NCI-H2227 treated with DMSO at 0.1 percent for 48 hours (cell line): ENCODE data around the gene NRXN2.
"Not testable (repeated sequence)": the region's sequence is repeated elsewhere in the genome, so short reads cannot be mapped to it uniquely, and the experiment has no call there.

Source experiments
- DNase-seq: peaks from one replicate; lab custom pipeline; 2025; lab: John Stamatoyannopoulos, UW

NRXN2 gene

GRCh38 chr11:64563966-64564365 lies 159.0 kb downstream of the NRXN2 start:
- DNase-seq = no peak

- DNase-seq = no peak
Measured at GRCh38 chr11:64562723-64563351, 160.2 kb downstream of the NRXN2 start.

GRCh38 chr11:64561984-64562722 lies 160.8 kb downstream of the NRXN2 start:
- DNase-seq = no peak

DNA sequence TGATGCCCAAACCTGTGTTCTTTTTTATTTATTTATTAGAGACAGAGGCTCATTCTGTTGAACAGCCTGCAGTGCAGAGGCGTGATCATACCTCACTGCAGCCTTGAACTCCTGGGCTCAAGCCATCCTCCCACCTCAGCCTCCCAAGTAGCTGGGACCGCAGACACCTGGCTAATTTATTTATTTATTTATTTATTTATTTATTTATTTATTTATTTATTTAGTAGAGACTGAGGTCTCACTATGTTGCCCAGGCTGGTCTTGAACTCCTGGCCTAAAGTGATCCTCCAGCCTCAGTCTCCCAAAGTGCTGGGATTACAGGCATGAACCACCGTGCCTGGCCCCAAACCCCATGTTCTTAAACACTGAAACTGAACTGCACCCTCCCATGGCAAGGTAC lies 161.6 kb downstream of the NRXN2 start:
- DNase-seq = not testable (repeated sequence)

DNA sequence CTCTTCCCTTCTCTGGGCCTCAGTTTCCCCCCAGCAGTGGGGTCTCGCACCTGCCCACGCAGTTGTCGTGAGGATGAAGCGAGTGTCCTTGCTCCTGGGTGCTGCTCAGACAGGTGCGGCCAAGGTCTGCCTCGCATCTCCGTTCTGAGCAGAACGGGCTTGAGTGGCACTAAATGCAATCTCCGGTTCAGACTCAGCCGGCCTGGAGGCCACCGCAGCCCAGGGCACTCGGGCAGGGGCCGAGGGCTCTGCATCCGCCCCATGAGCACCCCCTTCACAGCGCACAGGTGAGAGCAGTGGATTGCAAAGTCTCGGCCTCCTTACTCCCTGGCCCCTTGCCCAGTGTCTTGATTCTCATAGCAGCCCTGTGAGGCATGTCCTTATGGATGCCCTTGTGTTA lies 162.1 kb downstream of the NRXN2 start:
- DNase-seq = no peak

DNA sequence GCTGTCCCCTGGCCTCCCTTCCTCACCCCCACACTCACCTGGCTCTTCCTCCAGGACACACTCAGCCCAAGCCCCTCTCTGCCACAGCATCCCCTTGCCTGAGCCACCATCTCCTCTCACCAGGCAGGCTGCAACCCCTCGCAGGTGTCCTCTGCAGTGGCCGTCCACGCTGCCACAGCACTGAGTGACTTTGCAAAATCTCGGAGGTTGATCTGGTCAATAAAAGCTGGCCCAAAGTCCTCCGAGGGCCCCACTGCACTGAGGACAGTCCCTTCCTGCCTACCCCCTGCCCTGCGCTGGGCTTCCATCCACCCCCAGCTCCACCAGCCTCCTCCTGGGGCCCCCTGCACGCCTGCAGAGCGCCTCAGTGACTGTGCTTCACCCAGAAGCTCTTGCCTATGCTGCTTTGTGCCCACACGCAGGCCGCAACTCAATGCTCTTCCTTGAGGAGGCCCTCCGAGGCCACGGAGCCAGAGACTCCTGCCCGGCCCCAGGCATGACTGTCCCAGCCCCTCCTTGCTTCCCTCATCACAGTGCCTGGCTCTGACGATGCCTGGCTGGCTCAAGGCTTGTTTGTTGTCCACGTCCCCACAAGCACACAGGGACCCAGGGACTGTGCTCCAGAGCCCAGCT lies 162.7 kb downstream of the NRXN2 start:
- DNase-seq = no peak

- DNase-seq = no peak
Measured at GRCh38 chr11:64559351-64560138, 163.5 kb downstream of the NRXN2 start.

DNA sequence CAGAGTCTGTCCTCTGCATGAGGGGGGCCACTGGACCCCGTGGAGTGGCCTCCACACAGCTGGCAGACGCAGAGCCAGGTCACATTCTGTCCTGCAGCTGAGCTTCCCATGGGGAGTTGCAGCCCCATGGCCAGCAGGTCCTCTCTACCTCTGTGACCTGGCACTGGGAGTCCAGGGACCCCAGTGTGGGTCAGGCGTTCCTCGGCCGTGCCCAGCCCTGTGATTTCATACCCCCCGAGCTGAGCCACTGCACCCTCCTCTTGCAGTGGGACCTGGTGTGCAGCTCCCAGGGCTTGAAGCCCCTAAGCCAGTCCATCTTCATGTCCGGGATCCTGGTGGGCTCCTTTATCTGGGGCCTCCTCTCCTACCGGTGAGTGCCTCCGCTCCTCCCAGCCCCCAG lies 164.1 kb downstream of the NRXN2 start:
- DNase-seq = no peak

GRCh38 chr11:64558065-64558745 lies 164.8 kb downstream of the NRXN2 start:
- no peak for DNase-seq

- DNase-seq = no peak
Measured at GRCh38 chr11:64556721-64557250, 166.2 kb downstream of the NRXN2 start.
